ENCODE data around the gene EPHA6.

EPHA6 gene

GRCh38 chr3:97662762-97663161 lies 848.4 kb downstream of the EPHA6 start:
- no peak for DNase-seq

GRCh38 chr3:97665896-97666295 lies 851.5 kb downstream of the EPHA6 start:
- no peak for DNase-seq

- DNase-seq: no peak
Measured at GRCh38 chr3:97670952-97671351, 856.6 kb downstream of the EPHA6 start.

- DNase-seq: no peak
Measured at GRCh38 chr3:97673357-97673997, 859.1 kb downstream of the EPHA6 start.

- DNase-seq: no peak
Measured at GRCh38 chr3:97674461-97674860, 860.1 kb downstream of the EPHA6 start.

- DNase-seq: no peak
Measured at GRCh38 chr3:97680210-97680609, 865.8 kb downstream of the EPHA6 start.

- no peak for DNase-seq
Measured at GRCh38 chr3:97680696-97681095, 866.3 kb downstream of the EPHA6 start.

GRCh38 chr3:97684490-97684889 lies 870.1 kb downstream of the EPHA6 start:
- no peak for DNase-seq

GRCh38 chr3:97686258-97686657 lies 871.9 kb downstream of the EPHA6 start:
- no peak for DNase-seq

GRCh38 chr3:97687734-97688133 lies 873.3 kb downstream of the EPHA6 start:
- no peak for DNase-seq

- DNase-seq: no peak
Measured at GRCh38 chr3:97689111-97689510, 874.7 kb downstream of the EPHA6 start.

GRCh38 chr3:97689962-97690361 lies 875.6 kb downstream of the EPHA6 start:
- peak; percentile 3 for DNase-seq

GRCh38 chr3:97691354-97691753 lies 877.0 kb downstream of the EPHA6 start:
- DNase-seq: no peak

- no peak for DNase-seq
Measured at GRCh38 chr3:97692389-97692788, 878.0 kb downstream of the EPHA6 start.

GRCh38 chr3:97692831-97693230 lies 878.4 kb downstream of the EPHA6 start:
- no peak for DNase-seq

GRCh38 chr3:97694876-97695275 lies 880.5 kb downstream of the EPHA6 start:
- DNase-seq: no peak

- DNase-seq: no peak
Measured at GRCh38 chr3:97698691-97699090, 884.3 kb downstream of the EPHA6 start.

GRCh38 chr3:97699889-97700288 lies 885.5 kb downstream of the EPHA6 start:
- DNase-seq: no peak

GRCh38 chr3:97705764-97706163 lies 891.4 kb downstream of the EPHA6 start:
- DNase-seq: no peak

GRCh38 chr3:97706226-97706625 lies 891.8 kb downstream of the EPHA6 start:
- DNase-seq: no peak

- no peak for DNase-seq
Measured at GRCh38 chr3:97711654-97712053, 897.3 kb downstream of the EPHA6 start.

GRCh38 chr3:97712919-97713318 lies 898.5 kb downstream of the EPHA6 start:
- DNase-seq: peak; percentile 83

GRCh38 chr3:97713634-97714033 lies 899.2 kb downstream of the EPHA6 start:
- peak; percentile 75 for DNase-seq

- DNase-seq: peak; percentile 89
Measured at GRCh38 chr3:97719156-97719821, 904.9 kb downstream of the EPHA6 start.

GRCh38 chr3:97720417-97720816 lies 906.0 kb downstream of the EPHA6 start:
- no peak for DNase-seq

Data from OCI-M1 (cell line).